ENCODE results near the gene RNF41. TPM values are rescaled to one million over a fixed set of nuclear protein-coding genes. Genes with fewer than 3 reads are reported as not detected.

RNF41 gene
- total and polyA plus RNA-seq, 2 experiments from 2014 or later = 17.3 to 37.2 TPM

- Histone ChIP-seq H3K9me3 (ENCODE audit: low read depth) (no peaks in the 10 kb centered on the region), H3K36me3 (no peaks in the 10 kb centered on the region), H3K4me3 (no peak overlapping the region), H3K4me1 (ENCODE audit: low read depth) (peaks cover 14% of the 10 kb centered on the region), H3K27ac (no peak overlapping the region), H3K27me3 (no peaks in the 10 kb centered on the region)
- TF ChIP-seq CTCF (IDR thresholded peaks at IDR 0.05; ENCODE audit: low read depth, low read length) = no peak
- DNase-seq (ENCODE audit: low read depth in 1 of 2, low spot score in 1 of 2) = peak in 1 of 2 donors; percentile 27
Observed at GRCh38 chr12:56261503-56262232, 39.9 kb upstream of the RNF41 start.

- Histone ChIP-seq H3K4me3 (no peak overlapping the region), H3K4me1 (ENCODE audit: low read depth) (peaks cover 15% of the 10 kb centered on the region), H3K27me3 (no peaks in the 10 kb centered on the region), H3K27ac (no peak overlapping the region), H3K9me3 (ENCODE audit: low read depth) (no peaks in the 10 kb centered on the region), H3K36me3 (peaks cover 1% of the 10 kb centered on the region)
- TF ChIP-seq CTCF (IDR thresholded peaks at IDR 0.05; ENCODE audit: low read depth, low read length) = no peak
- DNase-seq (ENCODE audit: low read depth in 1 of 2, low spot score in 1 of 2) = no peak
Observed at GRCh38 chr12:56260921-56261320, 39.2 kb upstream of the RNF41 start.

GRCh38 chr12:56260380-56260779 is 38.7 kb upstream of the RNF41 start:
- peaks cover 7% of the 10 kb centered on the region for H3K36me3 ChIP-seq
- TF ChIP-seq CTCF (IDR thresholded peaks at IDR 0.05; ENCODE audit: low read depth, low read length) = no peak
- no peaks in the 10 kb centered on the region for H3K27me3 ChIP-seq
- DNase-seq (ENCODE audit: low read depth in 1 of 2, low spot score in 1 of 2) = no peak
- peaks cover 15% of the 10 kb centered on the region for H3K4me1 ChIP-seq (ENCODE audit: low read depth)
- no peaks in the 10 kb centered on the region for H3K9me3 ChIP-seq (ENCODE audit: low read depth)
- H3K4me3 ChIP-seq = no peak overlapping the region
- no peak overlapping the region for H3K27ac ChIP-seq

GRCh38 chr12:56258820-56259183 is 37.1 kb upstream of the RNF41 start:
- peak overlapping the region; percentile 65 for H3K27ac ChIP-seq
- no peaks in the 10 kb centered on the region for H3K9me3 ChIP-seq (ENCODE audit: low read depth)
- peak in 1 of 2 donors; percentile 6 for DNase-seq (ENCODE audit: low read depth in 1 of 2, low spot score in 1 of 2)
- H3K4me3 ChIP-seq = peak overlapping the region; percentile 87
- no peak for TF ChIP-seq CTCF (IDR thresholded peaks at IDR 0.05; ENCODE audit: low read depth, low read length)
- H3K36me3 ChIP-seq = peaks cover 21% of the 10 kb centered on the region
- no peaks in the 10 kb centered on the region for H3K27me3 ChIP-seq
- H3K4me1 ChIP-seq (ENCODE audit: low read depth) = peaks cover 15% of the 10 kb centered on the region

- peaks cover 15% of the 10 kb centered on the region for H3K4me1 ChIP-seq (ENCODE audit: low read depth)
- H3K4me3 ChIP-seq = peak within 1 kb of the TSS; percentile 87
- peak; percentile 85 to 90 for DNase-seq (ENCODE audit: low read depth in 1 of 2, low spot score in 1 of 2)
- peak within 1 kb of the TSS; percentile 65 for H3K27ac ChIP-seq
- H3K9me3 ChIP-seq (ENCODE audit: low read depth) = no peaks in the 10 kb centered on the region
- peak; percentile 38 for TF ChIP-seq CTCF (IDR thresholded peaks at IDR 0.05; ENCODE audit: low read depth, low read length)
- peaks cover 26% of the 10 kb centered on the region for H3K36me3 ChIP-seq
- H3K27me3 ChIP-seq = no peaks in the 10 kb centered on the region
Observed at GRCh38 chr12:56258068-56258819, 36.5 kb upstream of the RNF41 start, which contains the start of gene ANKRD52. Gene ANKRD52 (minus strand): TSS chr12:56258384. CDS start chr12:56258269, 115 bp downstream.

Data from cardiac muscle cell (in vitro differentiated cells and primary cell).